ENCODE results near the gene EPHB1.
"Not testable (repeated sequence)": the region's sequence is repeated elsewhere in the genome, so short reads cannot be mapped to it uniquely, and the experiment has no call there.

The EPHB1 gene

GRCh38 chr3:134777341-134777740 is 17.7 kb upstream of the EPHB1 start (continued):
- TF ChIP-seq POU6F1 (CRISPR knock-in tag; IDR thresholded peaks at IDR 0.05; ENCODE audit: borderline replicate concordance, low read depth) = no peak
- no peak for TF ChIP-seq TCF4 (CRISPR knock-in tag; IDR thresholded peaks at IDR 0.05; ENCODE audit: borderline replicate concordance)
- TF ChIP-seq PPARA (CRISPR knock-in tag; IDR thresholded peaks at IDR 0.05; ENCODE audit: borderline replicate concordance) = no peak
- no peak for TF ChIP-seq OSR1 (CRISPR knock-in tag; IDR thresholded peaks at IDR 0.05)
- no peak for TF ChIP-seq GLIS3 (CRISPR knock-in tag; IDR thresholded peaks at IDR 0.05)
- TF ChIP-seq ZNF70 (CRISPR knock-in tag; IDR thresholded peaks at IDR 0.05) = no peak
- TF ChIP-seq RARB (CRISPR knock-in tag; IDR thresholded peaks at IDR 0.05) = no peak
- no peak for TF ChIP-seq ARNTL (CRISPR knock-in tag; IDR thresholded peaks at IDR 0.05; ENCODE audit: borderline replicate concordance, low read depth)
- no peak for TF ChIP-seq ZNF565 (CRISPR knock-in tag; conservative IDR thresholded peaks at IDR 0.05; ENCODE audit: low read depth)
- TF ChIP-seq BACH2 (CRISPR knock-in tag; IDR thresholded peaks at IDR 0.05; ENCODE audit: borderline replicate concordance) = no peak
- TF ChIP-seq SNAI2 (CRISPR knock-in tag; IDR thresholded peaks at IDR 0.05) = no peak

- ATAC-seq = not testable (repeated sequence)
Observed at GRCh38 chr3:134788283-134788682, 6.8 kb upstream of the EPHB1 start.

GRCh38 chr3:134790065-134790464 is 5.0 kb upstream of the EPHB1 start:
- no peak for ATAC-seq
- no peak for TF ChIP-seq GLIS3 (CRISPR knock-in tag; IDR thresholded peaks at IDR 0.05)
- no peak for TF ChIP-seq ZC3H10 (CRISPR knock-in tag; IDR thresholded peaks at IDR 0.05)
- TF ChIP-seq CSDC2 (CRISPR knock-in tag; IDR thresholded peaks at IDR 0.05) = no peak
- TF ChIP-seq SNAI2 (CRISPR knock-in tag; IDR thresholded peaks at IDR 0.05) = no peak
- TF ChIP-seq TSHZ2 (CRISPR knock-in tag; IDR thresholded peaks at IDR 0.05) = no peak
- TF ChIP-seq RARB (CRISPR knock-in tag; IDR thresholded peaks at IDR 0.05) = no peak
- TF ChIP-seq ZFP3 (CRISPR knock-in tag; IDR thresholded peaks at IDR 0.05) = no peak
- no peak for TF ChIP-seq OSR1 (CRISPR knock-in tag; IDR thresholded peaks at IDR 0.05)
- no peak for TF ChIP-seq CREB5 (CRISPR knock-in tag; IDR thresholded peaks at IDR 0.05; ENCODE audit: low read depth)
- TF ChIP-seq CSRNP3 (CRISPR knock-in tag; IDR thresholded peaks at IDR 0.05) = no peak
- TF ChIP-seq PPARA (CRISPR knock-in tag; IDR thresholded peaks at IDR 0.05; ENCODE audit: borderline replicate concordance) = no peak
- no peak for TF ChIP-seq ISL1 (CRISPR knock-in tag; IDR thresholded peaks at IDR 0.05)
- no peak for TF ChIP-seq ZFP30 (CRISPR knock-in tag; IDR thresholded peaks at IDR 0.05)
- no peak for TF ChIP-seq ZNF565 (CRISPR knock-in tag; conservative IDR thresholded peaks at IDR 0.05; ENCODE audit: low read depth)
- no peak for TF ChIP-seq POU6F1 (CRISPR knock-in tag; IDR thresholded peaks at IDR 0.05; ENCODE audit: borderline replicate concordance, low read depth)
- TF ChIP-seq ZNF8 (CRISPR knock-in tag; IDR thresholded peaks at IDR 0.05) = no peak
- TF ChIP-seq ESRRG (CRISPR knock-in tag; IDR thresholded peaks at IDR 0.05) = no peak
- TF ChIP-seq ZNF70 (CRISPR knock-in tag; IDR thresholded peaks at IDR 0.05) = no peak
- TF ChIP-seq TCF4 (CRISPR knock-in tag; IDR thresholded peaks at IDR 0.05; ENCODE audit: borderline replicate concordance) = no peak
- TF ChIP-seq ARNTL (CRISPR knock-in tag; IDR thresholded peaks at IDR 0.05; ENCODE audit: borderline replicate concordance, low read depth) = no peak

All from SK-N-SH treated with all-trans-retinoic acid at 6 μM for 48 hours (cell line).